MM.1S (cell line): ENCODE results near the gene RREB1.

Experiments
- DNase-seq: peaks from one replicate; pipeline ENCODE4 v3.0.0-alpha.2; 2015
- H2AFZ ChIP-seq: fragments of 300-600 bp; sonication (generic); 2 replicates; pipeline ENCODE4 v1.6.0; 2016; ENCODE audit warnings: antibody characterized with exemption, low read length
- H3F3A ChIP-seq: fragments of 300-600 bp; sonication (generic); 2 replicates; pipeline ENCODE4 v1.6.1; 2016; ENCODE audit warnings: mild to moderate bottlenecking, antibody characterized with exemption, low read length, moderate library complexity, mixed read lengths; ENCODE audit not compliant: insufficient read depth
- H3K27ac ChIP-seq: fragments of 300-600 bp; sonication (generic); 2 replicates; pipeline ENCODE4 v1.5.1; 2016; ENCODE audit warnings: mild to moderate bottlenecking, low read length
- H3K27me3 ChIP-seq: fragments of 300-600 bp; sonication (generic); replicated peaks from 2 replicates; pipeline ENCODE4 v1.6.0; 2016; ENCODE audit warnings: low read length; ENCODE audit not compliant: insufficient read depth
- H3K36me3 ChIP-seq: fragments of 300-600 bp; sonication (generic); replicated peaks from 2 replicates; pipeline ENCODE4 v1.6.1; 2016; ENCODE audit warnings: mild to moderate bottlenecking, low read length, mixed read lengths; ENCODE audit not compliant: insufficient read depth
- H3K4me1 ChIP-seq: fragments of 300-600 bp; sonication (generic); 2 replicates; pipeline ENCODE4 v1.6.1; 2016; ENCODE audit warnings: low read length, mixed read lengths
- H3K4me2 ChIP-seq: fragments of 300-600 bp; sonication (generic); 2 replicates; pipeline ENCODE4 v1.6.0; 2016; ENCODE audit warnings: low read depth, low read length
- H3K4me3 ChIP-seq: fragments of 300-600 bp; sonication (generic); 2 replicates; pipeline ENCODE4 v1.5.1; 2016; ENCODE audit warnings: low read length, mixed read lengths
- H3K79me2 ChIP-seq: fragments of 300-600 bp; sonication (generic); 2 replicates; pipeline ENCODE4 v1.6.1; 2016; ENCODE audit warnings: mixed run types, low read length, mixed read lengths
- H3K9ac ChIP-seq: fragments of 300-600 bp; sonication (generic); 2 replicates; pipeline ENCODE4 v1.6.1; 2016; ENCODE audit warnings: low read length, mixed read lengths
- H3K9me2 ChIP-seq: fragments of 300-600 bp; sonication (generic); replicated peaks from 2 replicates; pipeline ENCODE4 v1.6.1; 2016; ENCODE audit warnings: mild to moderate bottlenecking, low read length, mixed read lengths; ENCODE audit not compliant: insufficient read depth
- H3K9me3 ChIP-seq: fragments of 300-600 bp; sonication (generic); replicated peaks from 2 replicates; pipeline ENCODE4 v1.6.1; 2016; ENCODE audit warnings: mild to moderate bottlenecking, low read length, mixed read lengths; ENCODE audit not compliant: insufficient read depth
- H4K20me1 ChIP-seq: fragments of 300-600 bp; sonication (generic); 2 replicates; pipeline ENCODE4 v1.6.1; 2016; ENCODE audit warnings: mild to moderate bottlenecking, low read length, moderate library complexity, mixed read lengths; ENCODE audit not compliant: insufficient read depth
- CTCF ChIP-seq: fragments of 300-600 bp; sonication (generic); IDR thresholded peaks from 2 replicates; pipeline ENCODE4 v1.5.1; 2016; ENCODE audit warnings: antibody characterized with exemption, low read length, mixed read lengths
- EZH2 ChIP-seq: fragments of 300-600 bp; sonication (generic); optimal IDR thresholded peaks from 2 replicates; pipeline ENCODE3; 2017; ENCODE audit warnings: low read depth, mild to moderate bottlenecking, antibody characterized with exemption, low read length, mixed read lengths
- EZH2phosphoT487 ChIP-seq: fragments of 300-600 bp; sonication (generic); IDR thresholded peaks from 2 replicates; pipeline ENCODE4 v1.6.1; 2018; ENCODE audit warnings: antibody characterized with exemption, low read length

Gene RREB1

GRCh38 chr6:7080311-7080710, 27.4 kb upstream of the RREB1 start:
- H3K4me3 ChIP-seq: no peak overlapping the region
- H4K20me1 ChIP-seq: no peaks in the 10 kb centered on the region
- no peaks in the 10 kb centered on the region for H3K79me2 ChIP-seq
- H3K9me2 ChIP-seq: no peaks in the 10 kb centered on the region
- H2AFZ ChIP-seq: no peak overlapping the region
- no peak for TF ChIP-seq CTCF
- no peak for TF ChIP-seq EZH2phosphoT487
- TF ChIP-seq EZH2: no peak
- no peaks in the 10 kb centered on the region for H3K36me3 ChIP-seq
- DNase-seq: no peak
- H3K4me2 ChIP-seq: no peak overlapping the region
- no peaks in the 10 kb centered on the region for H3F3A ChIP-seq
- H3K27me3 ChIP-seq: peaks cover 27% of the 10 kb centered on the region
- no peak overlapping the region for H3K27ac ChIP-seq
- no peaks in the 10 kb centered on the region for H3K9me3 ChIP-seq
- H3K9ac ChIP-seq: no peak overlapping the region
- no peaks in the 10 kb centered on the region for H3K4me1 ChIP-seq

GRCh38 chr6:7085911-7086310, 21.9 kb upstream of the RREB1 start:
- Histone ChIP-seq H3K27me3 (peaks cover 7% of the 10 kb centered on the region), H3K9me2 (no peaks in the 10 kb centered on the region), H3K9me3 (no peaks in the 10 kb centered on the region), H3K9ac (no peak overlapping the region), H2AFZ (no peak overlapping the region), H3K4me2 (peak overlapping the region; percentile 78), H3K79me2 (no peaks in the 10 kb centered on the region), H3K4me1 (peaks cover 23% of the 10 kb centered on the region), H4K20me1 (no peaks in the 10 kb centered on the region), H3F3A (peaks cover 24% of the 10 kb centered on the region), H3K36me3 (no peaks in the 10 kb centered on the region), H3K27ac (peak overlapping the region; percentile 50; the same call in 1 of the 2 replicates), H3K4me3 (peak overlapping the region; percentile 52; the same call in 1 of the 2 replicates)
- peak; percentile 71 for DNase-seq
- no peak for TF ChIP-seq EZH2phosphoT487

- Histone ChIP-seq H3K9me2 (no peaks in the 10 kb centered on the region), H3K79me2 (no peaks in the 10 kb centered on the region), H3K4me1 (peaks cover 23% of the 10 kb centered on the region), H3F3A (peaks cover 24% of the 10 kb centered on the region), H3K36me3 (no peaks in the 10 kb centered on the region), H2AFZ (no peak overlapping the region), H3K9ac (peak overlapping the region; percentile 19; the same call in 1 of the 2 replicates), H4K20me1 (no peaks in the 10 kb centered on the region), H3K9me3 (no peaks in the 10 kb centered on the region), H3K4me2 (peak overlapping the region; percentile 78), H3K27ac (peak overlapping the region; percentile 50; the same call in 1 of the 2 replicates), H3K4me3 (peak overlapping the region; percentile 52), H3K27me3 (peaks cover 7% of the 10 kb centered on the region)
- TF ChIP-seq EZH2phosphoT487: no peak
- peak; percentile 32; the same call in 1 of the 2 replicates for TF ChIP-seq CTCF
- DNase-seq: peak; percentile 68
These were observed 21.3 kb upstream of the RREB1 start for GRCh38 chr6:7086488-7086887.

- peaks cover 23% of the 10 kb centered on the region for H3K4me1 ChIP-seq
- no peaks in the 10 kb centered on the region for H4K20me1 ChIP-seq
- no peaks in the 10 kb centered on the region for H3K79me2 ChIP-seq
- H3F3A ChIP-seq: peaks cover 24% of the 10 kb centered on the region
- TF ChIP-seq EZH2: no peak
- peak; percentile 42; the same call in 1 of the 2 replicates for TF ChIP-seq CTCF
- H2AFZ ChIP-seq: peak overlapping the region; percentile 34
- H3K9me3 ChIP-seq: no peaks in the 10 kb centered on the region
- H3K4me3 ChIP-seq: peak overlapping the region; percentile 52
- peak overlapping the region; percentile 50; the same call in 1 of the 2 replicates for H3K27ac ChIP-seq
- DNase-seq: peak; percentile 51
- H3K9ac ChIP-seq: peak overlapping the region; percentile 19; the same call in 1 of the 2 replicates
- H3K36me3 ChIP-seq: no peaks in the 10 kb centered on the region
- peak overlapping the region; percentile 78 for H3K4me2 ChIP-seq
- peaks cover 7% of the 10 kb centered on the region for H3K27me3 ChIP-seq
- H3K9me2 ChIP-seq: no peaks in the 10 kb centered on the region
These were observed 20.7 kb upstream of the RREB1 start for GRCh38 chr6:7087066-7087465.
